ENCODE data around the gene PRAMEF12. TPM values are rescaled to one million over a fixed set of nuclear protein-coding genes. Genes with fewer than 3 reads are reported as not detected.
"Not testable (repeated sequence)": the region's sequence is repeated elsewhere in the genome, so short reads cannot be mapped to it uniquely, and the experiment has no call there.

PRAMEF12 gene
- total RNA-seq, result not detected
- long read RNA-seq, result 0 reads

DNA sequence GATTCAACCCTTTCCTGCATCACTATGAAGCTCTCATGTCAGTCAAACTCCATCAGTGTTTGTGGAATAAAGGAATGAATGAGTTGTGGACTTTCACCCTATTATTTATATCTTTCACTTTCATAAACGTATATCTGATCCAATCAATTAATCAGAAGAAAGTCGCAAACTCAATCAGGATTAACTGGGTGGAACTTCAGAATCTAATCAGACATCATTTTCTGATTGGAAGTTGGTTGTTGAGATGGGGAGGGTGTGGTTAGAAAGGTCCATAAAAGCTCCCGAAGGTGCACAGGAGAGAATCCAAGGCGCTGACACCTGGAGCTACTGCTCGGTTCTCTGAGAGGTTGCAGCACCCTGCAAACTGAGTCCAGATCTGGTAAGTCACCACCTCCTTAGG is at the start of gene PRAMEF12:
TSS of gene PRAMEF12 (plus strand) at position 301 of the 400 bp plus-strand sequence. CDS start 1,130 bp downstream, outside the sequence.
- no peak for DNase-seq (ENCODE audit: low spot score)

DNA sequence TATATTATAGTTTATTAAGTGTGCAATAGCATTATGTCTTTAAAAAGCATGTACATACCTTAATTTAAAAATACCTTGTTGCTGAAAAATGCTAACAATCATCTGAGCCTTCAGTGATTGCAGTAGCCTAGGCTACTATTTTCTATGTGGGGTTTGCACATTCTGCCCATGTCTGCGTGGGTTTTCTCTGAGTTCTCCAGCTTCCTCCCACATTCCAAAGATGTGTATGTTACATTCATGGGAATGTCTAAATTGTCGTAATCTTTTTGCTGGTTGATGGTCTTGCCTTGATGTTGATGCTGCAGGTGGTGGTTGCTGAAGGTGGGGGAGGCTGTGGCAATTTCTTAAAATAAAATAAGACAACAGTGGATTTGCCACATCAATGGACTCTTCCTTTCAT is 45.1 kb upstream of the PRAMEF12 start:
- no peak for DNase-seq (ENCODE audit: low spot score)

DNA sequence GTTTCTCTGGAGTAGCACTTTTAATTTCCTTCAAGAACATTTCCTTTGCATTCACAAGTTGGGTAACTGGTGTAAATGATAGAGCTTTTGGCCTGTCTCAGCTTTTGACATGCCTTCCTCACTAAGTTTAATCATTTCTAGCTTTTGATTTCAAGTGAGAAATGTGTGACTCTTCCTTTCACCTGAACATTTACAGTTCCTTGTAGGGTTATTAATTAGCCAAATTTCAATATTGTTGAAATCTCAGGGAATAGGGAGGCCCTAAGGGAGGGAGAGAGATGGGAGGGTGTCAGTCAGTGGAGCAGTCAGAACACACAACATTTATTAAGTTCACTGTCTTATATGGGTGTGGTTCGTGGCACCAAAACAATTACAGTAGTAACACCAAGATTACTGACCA is 43.4 kb upstream of the PRAMEF12 start:
- no peak for DNase-seq (ENCODE audit: low spot score)

DNA sequence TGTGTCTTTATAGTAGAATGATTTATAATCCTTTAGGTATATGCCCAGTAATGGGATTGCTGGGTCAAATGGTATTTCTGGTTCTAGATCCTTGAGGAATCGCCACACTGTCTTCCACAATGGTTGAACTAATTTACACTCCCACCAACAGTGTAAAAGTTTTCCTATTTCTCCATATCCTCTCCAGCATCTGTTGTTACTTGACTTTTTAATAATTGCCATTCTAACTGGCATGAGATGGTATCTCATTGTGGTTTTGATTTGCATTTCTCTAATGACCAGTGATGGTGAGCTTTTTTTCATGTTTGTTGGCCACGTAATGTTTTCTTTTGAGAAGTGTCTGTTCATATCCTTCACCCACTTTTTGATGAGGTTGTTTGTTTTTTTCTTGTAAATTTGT is 42.5 kb upstream of the PRAMEF12 start:
- not testable (repeated sequence) for DNase-seq (ENCODE audit: low spot score)

DNA sequence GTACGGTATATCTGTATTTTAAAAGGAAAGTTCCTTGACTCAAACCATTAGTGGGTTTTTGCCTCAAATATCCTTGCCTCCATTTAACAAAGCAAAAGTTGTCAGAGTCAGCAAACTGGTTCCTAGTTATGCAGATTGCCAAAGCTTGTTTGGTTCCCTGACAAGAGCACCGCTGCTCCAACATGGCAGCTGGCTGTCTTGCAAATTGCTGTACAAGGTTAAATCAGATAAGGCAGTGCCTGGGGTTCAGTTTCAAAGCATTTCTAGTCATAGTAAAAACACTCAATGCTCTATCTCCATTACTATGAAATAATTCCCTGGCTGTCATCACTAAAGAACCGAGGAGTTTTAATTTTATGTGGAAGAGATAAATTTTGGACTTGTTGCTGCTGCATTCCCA is 38.9 kb upstream of the PRAMEF12 start:
- DNase-seq (ENCODE audit: low spot score), result no peak

DNA sequence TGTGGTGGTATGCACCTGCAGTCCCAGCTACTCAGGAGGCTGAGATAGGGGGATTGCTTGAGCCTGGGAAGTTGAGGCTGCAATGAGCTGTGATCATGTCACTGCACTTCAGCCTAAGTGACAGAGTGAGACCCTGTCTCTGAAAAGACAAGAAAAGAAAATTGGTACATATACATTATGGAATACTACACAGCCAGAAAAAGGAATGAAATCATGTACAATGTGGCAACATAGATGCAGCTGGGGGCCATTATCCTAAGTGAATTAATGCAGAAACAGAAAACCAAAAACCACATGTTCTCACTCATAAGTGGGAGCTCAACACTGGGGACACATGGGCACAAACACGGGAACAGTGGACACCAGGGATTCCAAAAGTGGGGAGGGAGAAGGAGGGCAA is 34.6 kb upstream of the PRAMEF12 start:
- DNase-seq (ENCODE audit: low spot score), result no peak

DNA sequence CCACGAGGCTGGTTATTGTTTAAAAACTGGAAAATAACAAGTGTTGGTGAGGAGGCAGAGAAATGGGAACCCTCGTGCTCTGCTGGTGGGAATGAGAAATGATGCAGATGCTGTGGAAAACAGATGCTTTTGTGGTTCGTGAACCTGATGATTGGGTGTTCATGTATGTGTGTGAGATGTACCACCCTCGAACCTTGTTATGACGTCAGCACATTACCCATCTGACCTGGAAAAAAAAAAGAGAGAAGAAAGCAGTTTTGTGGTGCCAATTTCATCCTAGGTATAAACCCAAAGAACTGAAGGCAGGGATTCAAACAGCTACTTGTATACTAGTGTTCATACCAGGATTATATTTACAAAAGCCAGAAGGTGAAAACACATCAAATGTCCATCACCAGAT is 33.9 kb upstream of the PRAMEF12 start:
- no peak for DNase-seq (ENCODE audit: low spot score)

DNA sequence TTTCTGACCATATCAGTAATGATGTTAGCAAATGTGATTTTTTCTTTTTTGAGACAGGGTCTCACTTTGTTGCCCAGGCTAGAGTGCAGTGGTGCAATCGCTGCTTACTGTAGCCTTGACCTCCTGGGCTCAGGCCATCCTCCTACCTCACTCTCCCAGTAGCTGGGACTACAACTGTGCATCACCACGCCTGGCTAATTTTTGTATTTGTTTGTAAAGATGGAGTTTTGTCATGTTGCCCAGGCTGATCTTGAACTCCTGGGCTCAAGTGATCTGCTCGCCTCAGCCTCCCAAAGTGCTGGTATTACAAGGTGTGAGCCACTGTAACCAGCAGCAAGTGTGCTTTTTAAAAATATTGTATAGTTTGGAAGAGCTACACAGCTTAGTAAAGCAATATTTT is 31.6 kb upstream of the PRAMEF12 start:
- no peak for DNase-seq (ENCODE audit: low spot score)

DNA sequence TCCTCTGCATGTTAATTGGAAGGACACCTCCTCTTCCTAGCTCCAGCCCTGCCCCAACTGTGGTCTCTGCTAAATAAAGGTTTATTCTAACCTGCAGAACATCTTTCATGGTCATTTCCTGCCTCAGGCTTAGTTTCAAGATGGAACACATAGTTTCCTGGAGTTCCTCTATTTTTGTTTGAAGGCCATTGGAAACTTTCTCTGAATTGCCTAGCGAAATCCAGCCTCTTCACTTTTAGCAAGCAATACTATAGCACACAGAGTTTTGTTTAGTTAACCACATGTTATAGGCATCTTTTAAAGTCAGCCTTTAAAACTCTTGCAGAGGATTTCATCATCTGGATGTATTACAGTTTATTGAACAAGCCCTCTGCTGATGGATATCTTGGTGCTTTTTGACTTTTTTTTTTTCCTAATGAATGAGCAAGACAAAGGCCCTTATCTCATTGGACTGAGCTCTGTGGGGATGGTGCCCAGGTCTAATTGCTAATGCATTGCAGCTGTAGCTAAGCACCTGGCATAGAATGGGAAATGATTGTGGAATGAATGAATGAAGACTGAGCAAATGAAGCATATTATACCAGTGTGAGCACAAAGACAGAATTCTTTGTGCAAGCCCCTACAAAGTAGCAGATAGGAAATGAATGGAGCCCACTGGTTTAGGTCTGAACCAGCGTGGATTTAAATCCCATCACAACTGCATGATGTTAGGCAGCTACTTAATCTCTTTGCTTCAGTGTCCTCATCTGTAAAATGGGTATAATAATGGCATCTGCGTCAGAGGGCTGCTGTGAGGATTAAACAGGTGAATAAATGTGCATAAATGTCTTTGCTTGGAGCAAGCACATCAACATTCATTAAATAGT is 28.2 kb upstream of the PRAMEF12 start:
- DNase-seq (ENCODE audit: low spot score), result no peak

DNA sequence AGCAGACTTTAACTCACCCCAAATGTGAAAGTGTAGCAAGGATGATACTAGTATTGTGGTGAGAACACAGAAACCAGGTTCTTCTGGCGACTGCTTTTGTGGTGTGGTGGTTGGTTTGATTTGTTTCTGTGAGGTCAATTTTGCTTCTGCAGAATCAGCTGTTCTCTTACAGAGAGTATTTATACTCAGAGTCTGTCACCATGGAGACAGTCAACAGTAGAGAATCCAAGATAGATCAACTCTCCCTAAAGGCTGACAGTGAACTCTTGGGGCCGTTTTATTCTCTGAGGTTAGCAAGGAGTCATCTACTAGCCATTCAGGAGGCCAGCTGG is 27.6 kb upstream of the PRAMEF12 start, which contains the start of gene CFAP107:
TSS of gene CFAP107 (plus strand) at position 209 of the 332 bp plus-strand sequence. CDS start 231 bp downstream, outside the sequence.
- DNase-seq (ENCODE audit: low spot score), result no peak

DNA sequence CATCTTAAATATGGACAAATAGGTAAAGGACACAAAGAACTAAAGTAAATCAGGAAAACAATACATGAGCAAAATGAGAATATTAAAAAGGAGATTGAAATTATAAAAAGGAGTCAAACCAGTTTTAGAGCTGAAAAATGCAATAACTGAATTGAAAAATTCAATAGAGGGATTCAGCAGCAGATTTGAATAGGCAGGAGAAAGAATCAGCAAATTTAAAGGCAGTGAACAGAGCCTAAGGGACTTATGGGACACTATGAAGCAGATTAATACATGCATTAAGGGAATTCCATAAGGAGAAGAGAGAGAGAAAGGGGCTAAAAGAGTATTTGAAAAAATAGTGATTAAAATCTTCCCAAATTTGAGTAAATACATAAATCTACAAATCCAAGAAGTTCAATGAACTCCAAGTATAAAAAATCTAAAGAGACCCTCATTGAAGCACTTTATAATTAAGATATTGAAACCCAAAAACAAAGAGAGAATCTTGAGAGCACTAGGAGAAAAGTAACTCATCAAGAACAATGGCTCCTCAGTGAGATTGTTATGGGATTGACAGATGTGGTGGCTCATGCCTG is 24.7 kb upstream of the PRAMEF12 start:
- no peak for DNase-seq (ENCODE audit: low spot score)

DNA sequence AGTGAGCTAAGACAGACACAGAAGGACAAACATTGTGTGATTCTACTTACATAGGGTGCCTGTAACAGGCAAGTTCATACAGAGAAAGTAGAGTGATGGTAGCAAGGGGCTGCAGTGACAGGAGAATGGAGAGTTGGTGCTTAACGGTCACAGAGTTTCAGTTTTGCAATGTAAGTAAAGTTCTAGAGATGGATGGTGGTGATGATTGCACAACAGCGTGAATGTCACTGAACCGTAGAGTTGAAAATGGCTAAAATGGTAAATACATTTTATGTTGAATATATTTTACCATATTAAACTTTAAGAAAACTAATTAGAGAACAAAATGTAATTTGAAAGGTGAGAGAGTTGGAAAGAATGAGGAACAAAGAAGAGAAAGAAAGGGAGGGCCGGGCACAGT is 18.8 kb upstream of the PRAMEF12 start:
- DNase-seq (ENCODE audit: low spot score), result no peak

DNA sequence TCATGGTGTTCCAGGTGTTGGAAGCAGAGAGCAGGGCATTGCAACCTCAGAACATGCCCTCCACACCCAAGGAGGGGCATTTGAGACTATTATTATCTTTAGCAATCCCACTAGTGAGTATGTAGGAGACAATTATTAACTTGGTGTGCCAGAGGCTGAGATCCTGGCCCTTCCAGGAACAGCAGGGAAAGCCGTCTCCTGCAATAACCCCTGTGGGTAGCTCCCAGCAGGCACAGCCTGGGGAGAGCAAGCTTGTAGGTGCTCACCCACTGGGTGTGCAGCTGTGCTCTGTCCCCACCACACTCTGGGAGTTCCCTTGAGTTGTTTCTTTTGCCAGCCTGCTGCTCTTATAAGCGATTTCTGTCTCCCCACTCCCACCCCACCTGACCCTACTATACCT is 17.3 kb upstream of the PRAMEF12 start:
- no peak for DNase-seq (ENCODE audit: low spot score)

DNA sequence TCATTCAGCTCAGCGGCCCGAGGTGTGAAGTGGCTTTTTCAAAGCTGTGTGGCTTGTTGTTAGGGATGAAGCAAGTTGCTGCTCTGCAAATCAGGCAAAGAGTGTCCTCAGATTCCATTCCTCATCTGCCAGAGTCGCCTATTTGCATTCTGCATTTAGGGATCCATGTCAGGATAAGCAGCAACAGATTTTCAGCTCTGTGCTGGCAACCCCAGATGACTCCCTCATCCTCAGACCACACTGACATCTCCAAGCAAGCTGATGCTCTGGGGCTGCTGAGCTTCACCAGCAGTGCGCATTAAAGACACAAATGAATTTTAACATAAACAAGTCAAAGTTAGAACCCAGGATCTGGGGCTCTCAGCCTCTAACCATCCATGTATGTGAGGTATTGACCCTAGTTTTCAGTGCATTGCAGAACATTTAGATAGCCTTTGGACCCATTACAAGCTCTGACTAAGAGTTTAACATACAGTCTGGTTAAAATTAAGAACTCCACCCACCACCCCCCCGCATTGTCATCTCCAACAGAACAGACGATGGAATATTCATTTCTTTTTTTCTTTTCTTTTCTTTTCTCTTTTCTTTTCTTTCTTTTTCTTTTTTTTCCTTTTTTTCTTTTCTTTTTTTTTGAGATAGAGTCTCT is 16.6 kb upstream of the PRAMEF12 start:
- DNase-seq (ENCODE audit: low spot score), result no peak

DNA sequence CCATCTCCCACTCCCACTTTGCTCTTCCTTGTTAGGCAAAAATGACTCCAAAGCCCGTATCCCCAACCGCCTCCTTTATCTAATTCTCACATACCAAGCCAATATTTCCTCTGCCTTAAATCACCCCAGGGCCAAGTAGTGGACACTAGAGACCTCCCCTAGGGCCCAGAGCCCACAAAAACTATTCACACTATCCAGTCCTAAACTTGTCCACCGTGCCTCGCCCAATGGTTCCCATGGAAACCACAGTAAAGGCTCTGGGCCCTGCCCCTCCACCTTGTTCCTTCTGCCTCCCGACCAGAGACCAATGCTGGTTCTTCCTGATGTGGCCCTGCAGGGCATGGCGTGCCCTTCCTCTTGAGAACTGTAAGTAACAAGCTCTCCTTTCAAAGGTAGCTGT is 15.7 kb upstream of the PRAMEF12 start:
- DNase-seq (ENCODE audit: low spot score), result no peak

DNA sequence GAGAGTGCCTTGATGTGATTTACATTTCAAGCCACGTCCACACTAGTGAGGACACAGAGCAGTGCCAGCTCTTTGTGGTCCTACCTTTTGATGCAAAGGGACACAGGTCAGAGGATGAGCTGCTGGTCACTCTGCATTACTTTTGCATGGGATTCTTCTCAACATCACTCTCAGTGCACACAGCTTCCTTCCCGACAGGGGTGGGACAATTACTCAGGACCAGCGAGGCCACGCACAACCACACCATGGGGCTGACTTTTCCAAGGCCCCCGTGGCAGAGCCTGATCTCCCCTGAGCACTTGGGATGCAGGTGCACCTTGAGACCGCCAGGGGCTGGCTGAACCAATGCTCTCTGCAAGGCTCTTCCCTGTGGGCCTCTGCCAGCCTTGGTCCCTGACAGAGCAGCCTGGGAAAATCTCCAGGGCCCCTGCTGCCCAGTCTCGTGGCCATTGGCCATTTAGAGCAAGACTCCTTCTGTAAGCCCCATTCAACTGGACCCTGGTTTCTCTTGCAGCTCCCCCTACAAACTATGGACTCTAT is 13.2 kb upstream of the PRAMEF12 start:
- no peak for DNase-seq (ENCODE audit: low spot score)

DNA sequence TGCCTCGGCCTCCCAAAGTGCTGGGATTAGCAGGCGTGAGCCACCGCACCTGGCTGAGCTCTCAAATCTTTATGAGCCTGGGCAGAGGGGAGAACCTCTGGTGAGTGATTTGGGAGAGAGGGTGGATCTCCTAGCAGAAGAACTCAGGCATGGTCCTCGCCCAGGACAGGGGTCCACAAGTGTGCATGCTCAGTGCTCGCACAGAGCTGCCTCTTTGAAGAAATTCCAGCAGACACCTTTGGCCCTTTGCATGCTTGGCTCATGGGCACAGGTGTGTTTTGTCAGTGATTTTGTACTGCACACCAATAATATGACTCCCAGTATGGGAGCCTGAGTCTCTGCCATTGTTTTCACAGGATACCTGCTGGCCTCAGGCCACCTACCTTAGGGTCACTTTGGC is 11.8 kb upstream of the PRAMEF12 start:
- DNase-seq (ENCODE audit: low spot score), result no peak

DNA sequence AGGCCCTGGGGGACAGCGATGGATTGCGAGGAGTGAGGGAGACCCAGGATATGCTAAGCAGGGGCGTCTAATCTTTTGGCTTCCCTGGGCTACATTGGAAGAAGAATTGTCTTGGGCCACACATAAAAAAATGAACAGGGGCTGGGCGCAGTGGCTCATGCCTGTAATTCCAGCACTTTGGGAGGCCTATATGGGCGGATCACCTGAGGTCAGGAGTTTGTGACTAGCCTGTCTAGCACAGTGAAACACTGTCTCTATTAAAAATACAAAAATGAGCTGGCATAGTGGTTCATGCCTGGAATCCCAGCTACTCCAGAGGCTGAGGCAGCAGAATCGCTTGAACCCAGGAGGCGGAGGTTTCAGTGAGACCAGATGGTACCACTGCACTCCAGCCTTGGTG is 10.8 kb upstream of the PRAMEF12 start:
- no peak for DNase-seq (ENCODE audit: low spot score)

DNA sequence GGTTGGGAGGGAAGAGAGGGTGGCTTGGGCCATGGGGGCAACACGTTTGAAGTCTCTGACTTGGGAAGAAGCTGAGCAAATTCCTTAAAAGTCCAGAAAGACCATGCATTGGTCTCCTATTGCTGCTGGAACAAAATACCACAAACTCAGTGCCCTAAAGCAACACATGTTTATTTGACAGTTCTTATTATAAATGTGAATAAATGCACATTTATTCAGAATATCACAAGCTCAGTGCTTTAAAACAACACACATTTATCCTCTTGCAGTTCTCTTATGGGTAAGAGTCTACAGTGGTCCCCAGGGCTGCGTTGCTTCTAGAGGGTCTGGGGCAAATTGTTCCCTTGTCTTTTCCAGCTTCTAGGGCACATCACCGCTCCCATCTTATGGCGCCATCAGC is 10.1 kb upstream of the PRAMEF12 start:
- peak; percentile 0 for DNase-seq (ENCODE audit: low spot score)

DNA sequence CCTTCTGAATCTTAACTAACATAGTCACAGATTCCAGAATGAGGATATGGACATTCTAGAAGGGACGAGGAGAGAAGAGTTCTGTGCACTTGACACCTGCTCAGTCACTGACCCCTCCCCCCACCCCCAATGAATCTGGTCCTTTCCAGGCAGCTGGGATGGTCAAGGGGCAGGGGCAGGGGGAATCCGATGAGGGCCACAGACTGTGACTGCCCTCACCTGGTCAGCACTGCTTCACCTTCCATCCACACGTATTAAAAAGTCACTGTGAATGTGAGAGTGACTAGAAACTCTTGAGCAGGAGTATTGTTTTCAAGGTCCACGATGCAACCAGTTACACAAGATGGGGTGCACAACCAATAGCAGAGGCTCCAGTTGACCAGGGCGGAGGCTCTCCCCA is 9.5 kb upstream of the PRAMEF12 start:
- peak; percentile 26 for DNase-seq (ENCODE audit: low spot score)

DNA sequence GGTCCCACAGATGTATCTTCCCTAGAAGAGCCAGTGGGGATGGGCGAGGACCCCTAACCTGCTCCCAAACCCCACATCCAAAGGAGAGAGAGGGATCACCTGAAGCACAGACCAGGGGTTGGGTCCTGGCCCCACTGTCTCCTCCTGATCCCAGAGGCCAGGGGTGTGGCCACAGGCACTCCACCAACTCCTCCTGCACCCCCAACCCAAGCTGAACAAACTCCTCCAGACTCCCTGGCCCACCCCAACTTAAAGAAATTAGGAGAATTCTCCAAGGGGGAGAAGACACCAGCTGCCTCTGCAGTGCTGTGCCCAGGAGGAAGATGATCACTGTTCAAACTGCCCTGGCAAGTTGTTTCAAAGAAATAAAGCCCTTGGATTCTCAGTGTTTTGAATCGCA is 4.5 kb upstream of the PRAMEF12 start:
- peak; percentile 64 for DNase-seq (ENCODE audit: low spot score)

DNA sequence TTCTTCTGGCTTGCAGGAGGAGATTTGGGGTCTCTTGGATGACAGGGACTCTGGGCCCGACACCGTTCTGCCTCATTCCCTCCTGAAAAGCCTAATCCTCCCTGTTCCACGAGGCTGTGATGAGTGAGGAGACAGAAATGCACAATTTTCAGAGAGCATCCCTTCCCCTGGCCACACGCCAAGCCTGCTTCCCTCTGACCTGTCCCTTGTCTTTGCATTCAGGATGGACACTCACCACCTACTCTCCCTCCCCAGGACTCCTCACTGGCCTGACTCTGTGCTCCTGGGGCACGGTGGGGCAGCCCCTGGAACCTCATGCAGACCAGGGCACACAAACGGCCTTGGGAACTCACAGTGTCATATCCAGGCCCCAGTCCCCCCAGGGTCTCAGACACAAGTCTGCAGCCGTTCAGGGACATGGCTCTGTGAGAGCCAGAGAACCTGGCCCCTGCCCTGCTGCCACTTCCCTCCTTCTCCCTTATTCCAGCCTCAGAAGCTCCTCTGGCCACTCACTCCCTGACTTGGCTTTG is 3.5 kb upstream of the PRAMEF12 start:
- peak; percentile 81 for DNase-seq (ENCODE audit: low spot score)
